Measurements from ENCODE around the gene GJC1.

DNA sequence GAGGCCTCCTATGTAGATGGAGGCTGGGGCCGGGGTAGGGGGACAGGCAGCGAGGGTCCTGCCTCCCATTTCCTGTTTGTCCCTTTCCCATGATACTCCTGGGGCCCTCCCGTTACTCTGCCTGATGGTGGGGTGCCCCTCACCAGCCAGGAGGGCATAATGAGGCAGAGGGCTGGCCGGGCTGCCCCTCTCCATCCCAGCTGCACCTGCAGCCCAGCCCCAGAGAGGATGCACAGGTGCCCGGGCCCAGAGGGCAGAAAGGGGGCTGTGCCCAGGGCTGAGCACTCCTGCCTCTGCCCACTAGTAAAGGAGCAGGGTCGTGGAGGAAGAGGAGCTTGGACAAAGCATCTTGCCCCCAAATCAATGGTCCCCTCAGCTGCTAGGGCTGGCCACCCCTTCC lies 60.9 kb downstream of the GJC1 start:
- TF ChIP-seq, protein P1, sequence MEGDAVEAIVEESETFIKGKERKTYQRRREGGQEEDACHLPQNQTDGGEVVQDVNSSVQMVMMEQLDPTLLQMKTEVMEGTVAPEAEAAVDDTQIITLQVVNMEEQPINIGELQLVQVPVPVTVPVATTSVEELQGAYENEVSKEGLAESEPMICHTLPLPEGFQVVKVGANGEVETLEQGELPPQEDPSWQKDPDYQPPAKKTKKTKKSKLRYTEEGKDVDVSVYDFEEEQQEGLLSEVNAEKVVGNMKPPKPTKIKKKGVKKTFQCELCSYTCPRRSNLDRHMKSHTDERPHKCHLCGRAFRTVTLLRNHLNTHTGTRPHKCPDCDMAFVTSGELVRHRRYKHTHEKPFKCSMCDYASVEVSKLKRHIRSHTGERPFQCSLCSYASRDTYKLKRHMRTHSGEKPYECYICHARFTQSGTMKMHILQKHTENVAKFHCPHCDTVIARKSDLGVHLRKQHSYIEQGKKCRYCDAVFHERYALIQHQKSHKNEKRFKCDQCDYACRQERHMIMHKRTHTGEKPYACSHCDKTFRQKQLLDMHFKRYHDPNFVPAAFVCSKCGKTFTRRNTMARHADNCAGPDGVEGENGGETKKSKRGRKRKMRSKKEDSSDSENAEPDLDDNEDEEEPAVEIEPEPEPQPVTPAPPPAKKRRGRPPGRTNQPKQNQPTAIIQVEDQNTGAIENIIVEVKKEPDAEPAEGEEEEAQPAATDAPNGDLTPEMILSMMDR (IDR thresholded peaks at IDR 0.05; ENCODE audit: poor library complexity, severe bottlenecking), result no peak
- TF ChIP-seq, protein P2, sequence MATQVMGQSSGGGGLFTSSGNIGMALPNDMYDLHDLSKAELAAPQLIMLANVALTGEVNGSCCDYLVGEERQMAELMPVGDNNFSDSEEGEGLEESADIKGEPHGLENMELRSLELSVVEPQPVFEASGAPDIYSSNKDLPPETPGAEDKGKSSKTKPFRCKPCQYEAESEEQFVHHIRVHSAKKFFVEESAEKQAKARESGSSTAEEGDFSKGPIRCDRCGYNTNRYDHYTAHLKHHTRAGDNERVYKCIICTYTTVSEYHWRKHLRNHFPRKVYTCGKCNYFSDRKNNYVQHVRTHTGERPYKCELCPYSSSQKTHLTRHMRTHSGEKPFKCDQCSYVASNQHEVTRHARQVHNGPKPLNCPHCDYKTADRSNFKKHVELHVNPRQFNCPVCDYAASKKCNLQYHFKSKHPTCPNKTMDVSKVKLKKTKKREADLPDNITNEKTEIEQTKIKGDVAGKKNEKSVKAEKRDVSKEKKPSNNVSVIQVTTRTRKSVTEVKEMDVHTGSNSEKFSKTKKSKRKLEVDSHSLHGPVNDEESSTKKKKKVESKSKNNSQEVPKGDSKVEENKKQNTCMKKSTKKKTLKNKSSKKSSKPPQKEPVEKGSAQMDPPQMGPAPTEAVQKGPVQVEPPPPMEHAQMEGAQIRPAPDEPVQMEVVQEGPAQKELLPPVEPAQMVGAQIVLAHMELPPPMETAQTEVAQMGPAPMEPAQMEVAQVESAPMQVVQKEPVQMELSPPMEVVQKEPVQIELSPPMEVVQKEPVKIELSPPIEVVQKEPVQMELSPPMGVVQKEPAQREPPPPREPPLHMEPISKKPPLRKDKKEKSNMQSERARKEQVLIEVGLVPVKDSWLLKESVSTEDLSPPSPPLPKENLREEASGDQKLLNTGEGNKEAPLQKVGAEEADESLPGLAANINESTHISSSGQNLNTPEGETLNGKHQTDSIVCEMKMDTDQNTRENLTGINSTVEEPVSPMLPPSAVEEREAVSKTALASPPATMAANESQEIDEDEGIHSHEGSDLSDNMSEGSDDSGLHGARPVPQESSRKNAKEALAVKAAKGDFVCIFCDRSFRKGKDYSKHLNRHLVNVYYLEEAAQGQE (IDR thresholded peaks at IDR 0.05; ENCODE audit: borderline replicate concordance), result no peak
- TF ChIP-seq TAF1 (IDR thresholded peaks at IDR 0.05; ENCODE audit: low read depth) (no peak), EZH2 (IDR thresholded peaks at IDR 0.05; ENCODE audit: borderline replicate concordance, insufficient read depth, low read length, poor library complexity, severe bottlenecking) (no peak), EP300 (conservative IDR thresholded peaks at IDR 0.05; ENCODE audit: poor library complexity, severe bottlenecking) (no peak), RAD21 (conservative IDR thresholded peaks at IDR 0.05) (no peak), POLR2AphosphoS5 (IDR thresholded peaks at IDR 0.05) (no peak), MXI1 (conservative IDR thresholded peaks at IDR 0.05; ENCODE audit: poor library complexity, severe bottlenecking) (no peak)
